ENCODE results near the gene HSFX4.
"Not testable (repeated sequence)": the region's sequence is repeated elsewhere in the genome, so short reads cannot be mapped to it uniquely, and the experiment has no call there.

HSFX4 gene

DNA sequence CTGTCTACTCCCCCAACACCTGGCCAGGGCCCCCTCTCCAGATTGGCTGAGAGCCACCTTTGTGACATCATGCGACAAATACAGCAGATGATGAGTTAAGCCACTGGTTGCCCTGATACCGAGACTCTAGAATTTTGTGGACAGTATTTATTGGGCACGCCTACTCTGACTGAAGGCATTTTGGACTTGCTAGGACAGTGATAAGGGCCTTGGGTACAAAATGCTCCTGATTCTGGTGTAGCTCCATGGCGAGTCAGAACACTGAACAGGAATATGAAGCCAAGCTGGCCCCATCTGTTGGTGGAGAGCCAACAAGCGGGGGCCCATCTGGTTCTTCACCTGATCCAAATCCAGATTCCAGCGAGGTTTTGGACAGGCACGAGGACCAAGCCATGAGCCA lies at the start of gene HSFX4:
HSFX4 (plus strand) TSS at position 174 of the 400 bp plus-strand sequence; CDS start at position 246, 72 bp downstream.
- DNase-seq: not testable (repeated sequence)

- DNase-seq: peak; percentile 42
Observed at GRCh38 chrX:149881081-149881711, 48.2 kb upstream of the HSFX4 start, which contains the start of gene MAGEA8. Gene MAGEA8, plus strand, starts transcription at chrX:149881183. Its CDS starts 3,090 bp downstream, at chrX:149884273.

DNA sequence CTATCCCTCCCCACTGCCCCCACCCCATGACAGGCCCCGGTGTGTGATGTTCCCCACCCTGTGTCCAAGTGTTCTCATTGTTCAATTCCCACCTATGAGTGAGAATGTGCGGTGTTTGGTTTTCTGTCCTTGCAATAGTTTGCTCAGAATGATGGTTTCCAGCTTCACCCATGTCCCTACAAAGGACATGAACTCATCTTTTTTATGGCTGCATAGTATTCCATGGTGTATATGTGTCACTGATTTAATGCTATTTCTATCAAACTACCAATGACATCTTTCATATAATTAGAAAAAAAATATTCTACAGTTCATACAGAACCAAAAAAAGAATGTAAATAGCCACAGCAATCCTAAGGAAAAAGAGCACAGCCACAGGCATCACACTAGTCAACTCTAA lies 38.5 kb upstream of the HSFX4 start:
- DNase-seq: not testable (repeated sequence)

GRCh38 chrX:149898554-149898953 lies 30.8 kb upstream of the HSFX4 start:
- DNase-seq: no peak

DNA sequence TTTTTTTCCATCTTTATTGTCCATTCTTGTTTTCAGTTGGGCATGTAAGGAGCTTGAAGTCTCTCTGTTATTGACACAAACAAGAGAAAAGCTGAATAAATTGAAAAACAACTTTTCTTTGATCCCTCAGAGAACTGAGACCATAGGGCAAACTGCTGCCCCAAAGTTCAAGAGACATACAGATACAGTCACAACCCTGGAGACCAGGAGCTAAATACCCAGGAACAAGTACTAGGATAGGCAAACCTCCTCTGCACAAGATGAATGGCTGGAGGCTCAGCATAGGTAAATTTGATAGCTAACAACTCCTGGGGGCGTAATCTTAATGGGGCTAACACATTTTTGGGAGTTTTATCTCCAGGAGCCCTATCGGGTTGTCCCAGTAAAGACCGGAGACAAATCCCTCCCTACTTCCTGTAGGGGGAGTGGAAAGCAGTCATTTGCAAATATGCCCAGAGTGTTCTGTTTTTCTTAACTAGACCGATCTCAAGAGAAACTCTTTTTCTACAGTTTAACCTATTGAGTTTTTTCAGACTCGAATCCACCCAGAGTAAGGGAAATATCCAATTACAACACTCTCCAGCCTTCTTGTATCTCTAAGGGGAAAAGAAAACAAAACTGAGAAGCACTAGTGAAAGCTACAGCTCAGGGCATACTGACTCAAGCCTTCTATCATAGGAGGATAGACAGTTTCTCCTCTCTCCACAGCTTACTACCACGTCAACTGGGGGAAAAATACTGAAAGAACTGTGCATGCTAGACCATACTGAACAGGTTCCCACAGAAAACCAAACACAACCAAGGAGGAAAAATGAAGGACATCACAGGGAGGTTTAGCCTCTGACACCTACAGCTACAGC lies 25.3 kb upstream of the HSFX4 start:
- peak; percentile 67 for DNase-seq

GRCh38 chrX:149908308-149908707 lies 21.1 kb upstream of the HSFX4 start:
- no peak for DNase-seq

DNA sequence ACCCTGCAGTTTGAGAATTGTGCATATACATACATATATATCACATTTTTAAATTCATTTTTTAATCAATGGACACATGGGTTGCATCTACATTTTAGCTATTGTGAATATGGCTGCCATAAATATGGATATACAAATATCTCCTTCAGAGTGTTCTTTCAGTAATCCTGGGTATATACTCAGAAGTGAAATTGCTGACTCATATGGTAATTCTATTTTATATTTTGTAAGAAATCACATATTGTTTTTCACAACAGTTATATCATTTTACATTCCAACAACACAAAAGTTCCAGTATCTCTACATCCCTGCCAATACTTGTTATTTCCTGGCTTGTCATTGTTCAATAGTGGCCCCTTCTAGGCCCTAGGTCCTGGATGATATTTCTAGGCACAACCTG lies 20.6 kb upstream of the HSFX4 start:
- no peak for DNase-seq

- peak; percentile 4 for DNase-seq
Observed at GRCh38 chrX:149909324-149910177, 19.8 kb upstream of the HSFX4 start.

GRCh38 chrX:149910178-149910695 lies 19.1 kb upstream of the HSFX4 start:
- DNase-seq: peak; percentile 27

- DNase-seq: peak; percentile 4
Observed at GRCh38 chrX:149916745-149917392, 12.5 kb upstream of the HSFX4 start.

GRCh38 chrX:149923836-149924235 lies 5.5 kb upstream of the HSFX4 start:
- DNase-seq: not testable (repeated sequence)

- DNase-seq: not testable (repeated sequence)
Observed at GRCh38 chrX:149924434-149924833, 4.9 kb upstream of the HSFX4 start.

GRCh38 chrX:149927245-149927963 lies 2.0 kb upstream of the HSFX4 start:
- DNase-seq: not testable (repeated sequence)

DNA sequence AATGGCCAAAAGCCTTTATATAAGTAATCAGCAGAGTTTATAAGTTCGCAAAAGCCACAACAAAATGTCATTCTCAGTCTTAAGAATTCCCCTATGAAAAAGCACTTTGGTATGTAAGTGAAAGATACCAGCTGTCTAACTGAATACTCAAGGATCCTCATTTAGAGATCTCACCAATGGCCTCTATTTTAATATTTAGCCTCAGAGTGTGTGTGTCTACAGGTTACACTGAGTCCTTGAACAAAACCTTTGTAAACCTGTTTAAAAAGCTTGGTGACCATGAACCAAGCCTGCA lies 1.5 kb upstream of the HSFX4 start:
- DNase-seq: not testable (repeated sequence)

DNA sequence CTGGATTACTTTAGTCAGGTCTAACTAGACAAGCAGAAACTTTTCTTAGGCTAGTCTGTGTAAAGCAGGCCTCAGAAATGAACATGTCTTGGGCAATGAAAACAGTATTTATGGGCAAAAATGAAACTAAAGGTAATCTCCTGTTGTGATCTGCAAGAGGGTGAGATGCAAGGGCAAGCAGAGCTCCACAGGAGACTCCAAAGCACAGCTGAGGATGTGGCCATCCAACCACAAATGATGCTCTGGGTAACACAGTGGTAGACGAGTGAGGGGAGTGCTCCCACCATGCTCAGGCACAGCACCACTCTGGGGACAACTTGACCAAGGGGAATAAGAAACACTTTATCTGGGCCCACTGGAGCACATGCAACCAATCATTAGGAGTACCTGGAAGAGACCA lies 738 bp upstream of the HSFX4 start:
- DNase-seq: not testable (repeated sequence)

DNA sequence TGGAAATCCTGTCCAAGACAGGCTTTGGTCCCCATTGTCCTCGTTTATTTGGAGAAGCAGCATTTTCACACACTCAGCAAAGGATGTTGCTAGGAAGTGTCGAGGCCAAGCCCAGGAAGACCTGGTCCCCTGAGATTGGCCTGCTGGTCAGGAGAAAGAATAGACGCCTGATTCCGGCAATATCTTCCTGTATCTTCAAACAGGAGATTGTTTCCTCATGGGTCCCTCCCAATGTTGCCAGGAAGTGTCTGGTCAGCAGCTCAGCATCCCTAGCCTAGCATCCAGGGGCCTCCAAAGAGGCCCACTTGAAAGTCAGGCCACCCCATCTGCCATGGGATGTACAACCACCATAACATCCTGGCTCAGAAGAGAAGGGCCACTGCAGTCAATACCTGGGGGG lies 2.0 kb downstream of the HSFX4 start:
- not testable (repeated sequence) for DNase-seq

DNA sequence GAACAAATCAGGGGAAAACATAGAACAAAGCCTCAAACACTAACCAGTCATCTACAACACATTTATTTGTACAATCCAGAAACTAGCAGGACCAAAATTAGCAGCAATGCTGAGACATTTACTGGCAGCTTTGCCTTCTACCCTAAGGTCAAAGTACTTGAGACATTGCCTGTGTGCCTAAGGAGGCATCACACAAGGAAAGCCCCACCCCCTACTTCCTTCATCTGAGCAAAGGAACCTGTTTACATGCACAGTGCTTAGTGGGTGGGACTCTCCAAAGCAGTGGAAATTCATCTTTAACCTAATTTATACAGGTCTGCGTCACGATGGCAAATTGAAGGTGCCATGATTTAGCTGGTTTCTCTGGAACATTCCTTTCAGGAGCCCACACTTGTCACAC lies 2.8 kb downstream of the HSFX4 start:
- not testable (repeated sequence) for DNase-seq

GRCh38 chrX:149932970-149933369 lies 3.6 kb downstream of the HSFX4 start:
- not testable (repeated sequence) for DNase-seq

DNA sequence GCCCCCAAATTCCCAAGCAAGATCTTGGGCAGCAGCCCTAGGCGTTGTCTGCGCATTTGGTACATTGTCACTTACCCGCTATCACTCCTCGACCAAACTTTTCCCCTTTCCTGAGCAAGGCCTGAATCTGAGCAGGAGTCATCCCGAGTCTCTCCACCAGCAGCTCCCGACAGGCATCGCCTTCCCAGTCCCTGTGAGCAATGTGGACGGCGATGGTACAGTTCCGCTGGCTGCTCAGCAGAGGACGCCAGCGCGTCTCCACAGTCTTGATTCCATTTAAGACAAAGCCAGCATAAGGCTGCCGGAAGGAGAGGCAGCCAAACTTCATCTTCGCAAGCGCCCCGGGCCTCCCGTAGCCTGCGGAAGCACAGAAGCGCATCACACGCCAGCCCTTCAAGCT lies 4.2 kb downstream of the HSFX4 start:
- DNase-seq: peak; percentile 8

GRCh38 chrX:149937328-149937727 lies 8.0 kb downstream of the HSFX4 start:
- DNase-seq: peak; percentile 4

DNA sequence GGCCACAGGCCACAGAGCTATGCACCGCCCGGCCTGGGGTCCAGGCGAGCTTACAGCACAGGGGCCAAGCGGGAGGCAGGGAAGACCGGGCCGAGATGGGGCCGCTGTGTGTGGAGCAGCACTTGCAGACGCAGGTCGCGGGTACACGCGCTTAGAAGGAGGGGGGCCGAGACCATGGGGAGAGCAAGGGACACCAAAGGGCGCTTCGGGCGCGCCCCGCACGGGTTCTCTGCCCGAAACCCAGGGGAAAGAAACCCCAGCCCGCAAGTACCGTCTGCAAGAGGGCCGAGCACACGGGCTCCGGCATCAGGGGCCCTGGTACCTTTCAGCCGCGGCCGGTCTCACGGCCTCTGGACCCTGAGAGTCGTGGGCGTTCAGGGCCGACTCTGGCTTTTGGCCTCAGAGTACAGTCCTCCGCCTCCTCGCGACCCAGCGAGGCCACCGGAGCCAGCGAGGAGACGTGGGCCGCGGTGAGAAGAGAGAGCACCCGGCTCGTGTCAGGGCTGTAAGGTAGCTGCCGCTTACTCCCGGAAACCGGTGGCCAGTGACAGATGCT lies 8.6 kb downstream of the HSFX4 start:
- DNase-seq: peak; percentile 27
